ENCODE results near the gene ARL14.

Gene ARL14

GRCh38 chr3:160643994-160644393 lies 33.0 kb upstream of the ARL14 start:
- H3K4me1 ChIP-seq (ENCODE audit: control extremely low read depth in 1 of 4, control insufficient read depth in 4 of 4, insufficient read depth in 4 of 4, low read length in 3 of 4): no peaks in the 10 kb centered on the region
- no peaks in the 10 kb centered on the region for H3K9me3 ChIP-seq (ENCODE audit: control extremely low read depth in 1 of 5, control insufficient read depth in 4 of 5, insufficient read depth in 2 of 5, low read depth in 1 of 5, low read length in 4 of 5)
- H3K4me3 ChIP-seq (ENCODE audit: control insufficient read depth in 1 of 7, extremely low read depth in 1 of 7, insufficient read depth in 4 of 7, low read depth in 2 of 7, low read length in 6 of 7): no peak overlapping the region
- CTCF ChIA-PET: no interaction called here
- peak in 1 of 3 donors; percentile 7 for DNase-seq
- H3K36me3 ChIP-seq (ENCODE audit: control insufficient read depth in 4 of 4, insufficient read depth in 4 of 4, low read length in 3 of 4): no peaks in the 10 kb centered on the region
- no peak overlapping the region for H3K27ac ChIP-seq (ENCODE audit: insufficient read depth in 1 of 2, low read depth in 1 of 2, low read length in 2 of 2, poor library complexity in 1 of 2, severe bottlenecking in 2 of 2)
- POLR2A ChIA-PET: no interaction called here
- WGBS (ENCODE audit: insufficient coverage): 93% methylated on average over 2 of the region's 3 CpGs
- peaks cover 0 to 1% (median 0%) of the 10 kb centered on the region in 5 experiments for H3K27me3 ChIP-seq (replicated peaks in 2 of 5; ENCODE audit: control insufficient read depth in 4 of 5, insufficient read depth in 5 of 5, low read length in 4 of 5)

GRCh38 chr3:160644491-160644890 lies 32.5 kb upstream of the ARL14 start:
- Histone ChIP-seq H3K9me3 (ENCODE audit: control extremely low read depth in 1 of 5, control insufficient read depth in 4 of 5, insufficient read depth in 2 of 5, low read depth in 1 of 5, low read length in 4 of 5) (no peaks in the 10 kb centered on the region), H3K27me3 (replicated peaks in 2 of 5; ENCODE audit: control insufficient read depth in 4 of 5, insufficient read depth in 5 of 5, low read length in 4 of 5) (peaks cover 0 to 1% (median 0%) of the 10 kb centered on the region in 5 experiments), H3K4me3 (ENCODE audit: control insufficient read depth in 1 of 7, extremely low read depth in 1 of 7, insufficient read depth in 4 of 7, low read depth in 2 of 7, low read length in 6 of 7) (no peak overlapping the region), H3K4me1 (ENCODE audit: control extremely low read depth in 1 of 4, control insufficient read depth in 4 of 4, insufficient read depth in 4 of 4, low read length in 3 of 4) (no peaks in the 10 kb centered on the region), H3K27ac (ENCODE audit: insufficient read depth in 1 of 2, low read depth in 1 of 2, low read length in 2 of 2, poor library complexity in 1 of 2, severe bottlenecking in 2 of 2) (no peak overlapping the region), H3K36me3 (ENCODE audit: control insufficient read depth in 4 of 4, insufficient read depth in 4 of 4, low read length in 3 of 4) (no peaks in the 10 kb centered on the region)
- ChIA-PET POLR2A (no interaction called here), CTCF (no interaction called here)
- no peak for DNase-seq
- 83% methylated on average over 1 of the region's 2 CpGs for WGBS (ENCODE audit: insufficient coverage)

DNA sequence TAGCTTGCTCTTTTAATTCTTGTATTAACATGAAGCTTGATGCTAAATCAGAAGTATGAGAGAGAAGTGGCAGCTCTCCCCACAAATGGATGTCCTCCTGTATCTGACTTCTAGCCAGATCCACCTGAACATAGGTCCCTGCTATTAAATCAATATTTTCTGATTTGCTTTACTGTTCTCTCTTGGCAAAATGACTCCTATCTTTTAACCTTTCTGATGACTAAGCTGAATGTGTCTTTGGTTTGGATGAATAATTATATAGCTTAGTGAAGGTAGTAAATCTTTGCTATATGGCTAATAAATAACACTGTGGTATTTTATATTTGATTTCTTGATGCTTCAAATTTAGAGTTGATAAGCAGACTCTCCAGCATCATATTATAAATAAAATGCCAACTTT lies 28.3 kb upstream of the ARL14 start:
- H3K27ac ChIP-seq (ENCODE audit: insufficient read depth in 1 of 2, low read depth in 1 of 2, low read length in 2 of 2, poor library complexity in 1 of 2, severe bottlenecking in 2 of 2): no peak overlapping the region
- no peak for DNase-seq
- H3K9me3 ChIP-seq (ENCODE audit: control extremely low read depth in 1 of 5, control insufficient read depth in 4 of 5, insufficient read depth in 2 of 5, low read depth in 1 of 5, low read length in 4 of 5): no peaks in the 10 kb centered on the region
- ChIA-PET CTCF (no interaction called here), POLR2A (no interaction called here)
- no peak overlapping the region for H3K4me3 ChIP-seq (ENCODE audit: control insufficient read depth in 1 of 7, extremely low read depth in 1 of 7, insufficient read depth in 4 of 7, low read depth in 2 of 7, low read length in 6 of 7)
- H3K27me3 ChIP-seq (replicated peaks in 2 of 5; ENCODE audit: control insufficient read depth in 4 of 5, insufficient read depth in 5 of 5, low read length in 4 of 5): peaks cover 0 to 1% (median 0%) of the 10 kb centered on the region in 5 experiments
- no peaks in the 10 kb centered on the region for H3K36me3 ChIP-seq (ENCODE audit: control insufficient read depth in 4 of 4, insufficient read depth in 4 of 4, low read length in 3 of 4)
- no peaks in the 10 kb centered on the region for H3K4me1 ChIP-seq (ENCODE audit: control extremely low read depth in 1 of 4, control insufficient read depth in 4 of 4, insufficient read depth in 4 of 4, low read length in 3 of 4)

- CTCF ChIA-PET: no interaction called here
Measured at GRCh38 chr3:160649596-160649995, 27.4 kb upstream of the ARL14 start.

DNA sequence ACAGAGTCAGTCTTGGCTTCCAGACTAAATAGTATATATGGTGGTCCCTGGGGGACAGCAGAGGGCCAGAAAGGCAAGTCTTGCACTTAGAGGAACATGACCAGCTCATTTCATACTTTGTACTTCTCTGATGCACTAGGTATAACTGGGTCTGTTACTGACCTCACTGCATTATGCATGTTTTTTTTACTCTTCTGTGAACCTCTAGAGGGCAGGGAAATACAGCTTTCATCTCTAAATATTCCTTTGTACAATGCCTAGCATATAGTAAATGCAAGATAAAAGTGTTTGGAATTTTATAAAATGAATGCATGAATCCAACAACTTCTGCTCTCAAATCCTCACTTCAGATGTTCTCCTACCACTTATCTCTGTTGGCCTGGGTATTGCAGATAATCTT lies 23.4 kb upstream of the ARL14 start:
- H3K4me1 ChIP-seq (ENCODE audit: control extremely low read depth in 1 of 4, control insufficient read depth in 4 of 4, insufficient read depth in 4 of 4, low read length in 3 of 4): no peaks in the 10 kb centered on the region

More at GRCh38 chr3:160649596-160649995, 27.4 kb upstream of the ARL14 start:
- H3K4me1 ChIP-seq (ENCODE audit: control extremely low read depth in 1 of 4, control insufficient read depth in 4 of 4, insufficient read depth in 4 of 4, low read length in 3 of 4): no peaks in the 10 kb centered on the region
- POLR2A ChIA-PET: no interaction called here
- H3K9me3 ChIP-seq (ENCODE audit: control extremely low read depth in 1 of 5, control insufficient read depth in 4 of 5, insufficient read depth in 2 of 5, low read depth in 1 of 5, low read length in 4 of 5): no peaks in the 10 kb centered on the region
- peaks cover 0 to 1% (median 0%) of the 10 kb centered on the region in 5 experiments for H3K27me3 ChIP-seq (replicated peaks in 2 of 5; ENCODE audit: control insufficient read depth in 4 of 5, insufficient read depth in 5 of 5, low read length in 4 of 5)
- no peak overlapping the region for H3K27ac ChIP-seq (ENCODE audit: insufficient read depth in 1 of 2, low read depth in 1 of 2, low read length in 2 of 2, poor library complexity in 1 of 2, severe bottlenecking in 2 of 2)
- no CpG with 5 or more reads among the region's 3 CpGs for WGBS (ENCODE audit: insufficient coverage)
- DNase-seq: no peak
- H3K36me3 ChIP-seq (ENCODE audit: control insufficient read depth in 4 of 4, insufficient read depth in 4 of 4, low read length in 3 of 4): no peaks in the 10 kb centered on the region
- H3K4me3 ChIP-seq (ENCODE audit: control insufficient read depth in 1 of 7, extremely low read depth in 1 of 7, insufficient read depth in 4 of 7, low read depth in 2 of 7, low read length in 6 of 7): no peak overlapping the region

DNA sequence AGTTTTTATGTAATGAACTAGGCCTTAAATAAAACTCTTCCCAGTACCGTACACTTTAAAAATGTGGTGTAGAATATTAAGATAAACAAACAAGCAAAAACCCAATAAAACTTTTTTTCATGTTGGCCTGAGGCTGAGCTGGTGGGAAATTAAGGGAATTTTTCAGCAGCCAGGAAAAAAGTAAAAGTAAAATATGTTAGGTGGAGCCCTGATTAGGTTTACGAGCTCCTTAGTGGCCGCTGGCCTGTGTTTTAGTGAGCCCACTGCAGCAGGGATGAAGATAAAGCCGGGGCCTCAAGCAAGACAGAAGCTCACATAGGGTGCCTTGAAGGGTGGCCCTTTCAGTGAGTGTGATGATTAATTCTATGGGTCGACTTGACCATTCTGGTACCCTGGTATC lies 16.1 kb upstream of the ARL14 start:
- CTCF ChIA-PET: interaction anchor here (1.3 kb wide), 1 partner anchor 18 kb away, joined by 3 read pairs; no protein-coding TSS in a partner anchor
- WGBS (ENCODE audit: insufficient coverage): 100% methylated on average over 3 of the region's 5 CpGs
- H3K27ac ChIP-seq (ENCODE audit: insufficient read depth in 1 of 2, low read depth in 1 of 2, low read length in 2 of 2, poor library complexity in 1 of 2, severe bottlenecking in 2 of 2): no peak overlapping the region
- no peaks in the 10 kb centered on the region for H3K27me3 ChIP-seq (replicated peaks in 2 of 5; ENCODE audit: control insufficient read depth in 4 of 5, insufficient read depth in 5 of 5, low read length in 4 of 5)
- H3K4me3 ChIP-seq (ENCODE audit: control insufficient read depth in 1 of 7, extremely low read depth in 1 of 7, insufficient read depth in 4 of 7, low read depth in 2 of 7, low read length in 6 of 7): no peak overlapping the region
- H3K9me3 ChIP-seq (ENCODE audit: control extremely low read depth in 1 of 5, control insufficient read depth in 4 of 5, insufficient read depth in 2 of 5, low read depth in 1 of 5, low read length in 4 of 5): peaks cover 0 to 2% (median 0%) of the 10 kb centered on the region in 5 experiments
- no peak for DNase-seq
- H3K36me3 ChIP-seq (ENCODE audit: control insufficient read depth in 4 of 4, insufficient read depth in 4 of 4, low read length in 3 of 4): no peaks in the 10 kb centered on the region
- POLR2A ChIA-PET: no interaction called here
- peaks cover 0 to 2% (median 0%) of the 10 kb centered on the region in 4 experiments for H3K4me1 ChIP-seq (ENCODE audit: control extremely low read depth in 1 of 4, control insufficient read depth in 4 of 4, insufficient read depth in 4 of 4, low read length in 3 of 4)

More for the DNA sequence above, 23.4 kb upstream of the ARL14 start:
- POLR2A ChIA-PET: no interaction called here
- CTCF ChIA-PET: no interaction called here
- no peak for DNase-seq
- no peak overlapping the region for H3K4me3 ChIP-seq (ENCODE audit: control insufficient read depth in 1 of 7, extremely low read depth in 1 of 7, insufficient read depth in 4 of 7, low read depth in 2 of 7, low read length in 6 of 7)
- peaks cover 0 to 1% (median 0%) of the 10 kb centered on the region in 5 experiments for H3K27me3 ChIP-seq (replicated peaks in 2 of 5; ENCODE audit: control insufficient read depth in 4 of 5, insufficient read depth in 5 of 5, low read length in 4 of 5)
- peaks cover 0 to 2% (median 0%) of the 10 kb centered on the region in 5 experiments for H3K9me3 ChIP-seq (ENCODE audit: control extremely low read depth in 1 of 5, control insufficient read depth in 4 of 5, insufficient read depth in 2 of 5, low read depth in 1 of 5, low read length in 4 of 5)
- no peak overlapping the region for H3K27ac ChIP-seq (ENCODE audit: insufficient read depth in 1 of 2, low read depth in 1 of 2, low read length in 2 of 2, poor library complexity in 1 of 2, severe bottlenecking in 2 of 2)
- H3K36me3 ChIP-seq (ENCODE audit: control insufficient read depth in 4 of 4, insufficient read depth in 4 of 4, low read length in 3 of 4): no peaks in the 10 kb centered on the region

DNA sequence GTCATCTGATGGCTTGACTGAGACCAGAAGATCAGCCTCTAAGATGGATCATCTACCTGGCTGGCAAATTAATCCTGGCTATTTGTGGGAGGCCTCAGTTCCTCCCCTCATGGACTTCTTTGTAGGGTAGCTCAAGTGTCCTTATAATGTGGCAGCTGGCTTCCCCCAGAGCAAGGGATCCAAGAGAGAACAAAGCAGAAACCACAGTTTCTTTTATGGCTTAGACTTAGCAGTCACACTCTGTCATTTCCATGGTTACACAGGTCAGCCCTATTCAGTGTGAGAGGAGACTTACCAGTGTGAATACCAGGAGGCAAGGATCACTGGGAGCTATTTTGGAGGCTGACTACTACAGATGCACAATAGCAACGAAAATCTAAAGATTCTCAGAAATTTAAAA lies 15.3 kb upstream of the ARL14 start:
- CTCF ChIA-PET: interaction anchor here (1.3 kb wide), 1 partner anchor 17 kb away, joined by 3 read pairs; no protein-coding TSS in a partner anchor
- POLR2A ChIA-PET: no interaction called here
- no CpG with 5 or more reads among the region's 1 CpG for WGBS (ENCODE audit: insufficient coverage)

More for the DNA sequence above, 15.3 kb upstream of the ARL14 start:
- no peak for DNase-seq
- Histone ChIP-seq H3K9me3 (ENCODE audit: control extremely low read depth in 1 of 5, control insufficient read depth in 4 of 5, insufficient read depth in 2 of 5, low read depth in 1 of 5, low read length in 4 of 5) (peaks cover 0 to 2% (median 0%) of the 10 kb centered on the region in 5 experiments), H3K36me3 (ENCODE audit: control insufficient read depth in 4 of 4, insufficient read depth in 4 of 4, low read length in 3 of 4) (no peaks in the 10 kb centered on the region), H3K27ac (ENCODE audit: insufficient read depth in 1 of 2, low read depth in 1 of 2, low read length in 2 of 2, poor library complexity in 1 of 2, severe bottlenecking in 2 of 2) (no peak overlapping the region), H3K4me1 (ENCODE audit: control extremely low read depth in 1 of 4, control insufficient read depth in 4 of 4, insufficient read depth in 4 of 4, low read length in 3 of 4) (peaks cover 0 to 3% (median 0%) of the 10 kb centered on the region in 4 experiments), H3K27me3 (replicated peaks in 2 of 5; ENCODE audit: control insufficient read depth in 4 of 5, insufficient read depth in 5 of 5, low read length in 4 of 5) (no peaks in the 10 kb centered on the region), H3K4me3 (ENCODE audit: control insufficient read depth in 1 of 7, extremely low read depth in 1 of 7, insufficient read depth in 4 of 7, low read depth in 2 of 7, low read length in 6 of 7) (no peak overlapping the region)

All from common myeloid progenitor, CD34-positive (primary cell).